HG02678 (cell line): ENCODE results near the gene ZNF28.
"Not testable (repeated sequence)": the region's sequence is repeated elsewhere in the genome, so short reads cannot be mapped to it uniquely, and the experiment has no call there.

ENCODE experiments used
- ATAC-seq: cut with Tn5 transposase; IDR thresholded peaks from one replicate; pipeline ENCODE4 v1.9.1; 2021; ENCODE audit warnings: mild to moderate bottlenecking, moderate library complexity; ENCODE audit not compliant: unreplicated experiment

Gene ZNF28

GRCh38 chr19:52821204-52821960 is at the start of gene ZNF28:
TSS of gene ZNF28 (minus strand) at chr19:52821633. CDS start at chr19:52817958, 3,675 bp downstream.
- ATAC-seq = peak; percentile 97

DNA sequence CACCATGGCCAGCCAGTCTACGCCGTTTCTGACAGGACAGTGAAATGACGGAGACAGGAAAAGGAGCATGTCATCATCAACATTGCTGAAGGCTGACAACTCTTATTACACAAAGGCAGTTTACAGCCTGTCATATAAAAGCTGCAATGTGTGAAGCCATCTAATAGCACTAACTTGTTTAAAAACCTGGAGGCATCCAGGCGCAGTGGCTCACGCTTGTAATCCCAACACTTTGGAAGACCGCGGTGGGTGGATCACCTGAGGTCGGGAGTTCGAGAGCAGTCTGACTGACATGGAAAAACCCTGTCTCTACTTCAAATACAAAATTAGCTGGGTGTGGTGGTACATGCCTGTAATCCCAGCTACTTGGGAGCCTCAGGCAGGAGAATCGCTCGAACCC is 46.6 kb upstream of the ZNF28 start:
- ATAC-seq = not testable (repeated sequence)

GRCh38 chr19:52857378-52858191 is 36.2 kb upstream of the ZNF28 start, which contains the start of gene ZNF468:
TSS of gene ZNF468 (minus strand) at chr19:52857619. CDS start at chr19:52854272, 3,347 bp downstream.
- ATAC-seq = peak; percentile 97

DNA sequence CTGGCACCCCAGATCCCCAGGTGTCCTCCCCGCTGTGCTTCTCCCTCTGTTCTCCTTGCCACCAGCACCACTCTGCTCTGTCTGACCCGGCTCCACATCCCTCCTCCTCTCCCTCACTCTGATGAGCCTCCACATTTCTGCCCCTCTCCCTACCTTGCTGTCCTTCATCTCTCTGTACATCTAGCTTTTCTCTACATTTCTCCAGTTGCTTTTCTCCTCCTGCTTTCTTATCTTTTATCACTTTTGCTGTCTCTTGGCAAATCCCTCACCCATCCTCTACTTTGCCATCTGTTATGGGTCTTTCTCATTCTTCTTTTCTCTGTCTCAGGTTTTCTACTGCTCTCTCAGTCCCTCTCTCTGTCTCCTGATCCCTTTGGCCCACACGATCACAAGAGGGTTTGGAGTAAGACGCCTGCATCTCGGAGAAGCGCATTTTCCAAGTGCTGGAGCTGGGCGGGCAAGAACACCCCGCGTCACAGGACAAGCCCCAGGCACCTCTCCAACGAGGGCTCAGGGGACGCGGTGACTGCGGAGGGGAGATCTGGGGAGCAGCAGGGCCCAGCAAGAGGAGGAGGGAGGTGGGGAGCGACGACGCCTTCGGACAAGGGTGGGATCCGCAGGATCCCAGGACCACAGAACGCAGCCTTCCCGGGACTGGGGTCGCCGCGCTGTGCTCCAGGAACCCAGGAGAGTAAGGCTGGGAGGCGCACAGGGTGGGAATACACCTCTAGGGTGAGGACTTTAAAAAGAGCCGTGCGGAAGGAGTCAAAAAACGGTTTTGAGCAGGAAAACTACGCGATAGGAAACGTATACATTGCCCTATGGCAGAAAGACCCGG is 35.3 kb upstream of the ZNF28 start:
- peak; percentile 28 for ATAC-seq

GRCh38 chr19:52847352-52847751 is 25.9 kb upstream of the ZNF28 start:
- not testable (repeated sequence) for ATAC-seq

GRCh38 chr19:52840825-52841465 is 19.5 kb upstream of the ZNF28 start:
- ATAC-seq = not testable (repeated sequence)

DNA sequence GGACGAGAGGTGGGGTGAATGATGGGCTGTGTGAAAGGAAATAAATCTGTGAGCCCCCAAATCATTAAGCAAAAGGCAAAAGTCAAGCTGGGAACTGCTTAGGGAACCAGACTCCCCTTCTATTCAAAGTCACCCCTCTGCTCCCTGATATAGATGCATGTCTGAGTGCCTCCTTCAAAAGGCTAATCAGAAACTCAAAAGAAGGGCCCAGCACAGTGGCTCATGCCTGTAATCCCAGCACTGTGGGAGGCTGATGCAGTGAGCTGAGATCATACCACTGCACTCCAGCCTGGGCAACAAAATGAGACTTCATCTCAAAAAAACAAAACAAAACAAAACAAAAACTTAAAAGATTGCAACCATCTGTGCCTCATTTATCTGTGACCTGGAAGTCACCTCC is 12.9 kb upstream of the ZNF28 start:
- not testable (repeated sequence) for ATAC-seq

GRCh38 chr19:52833541-52833940 is 12.1 kb upstream of the ZNF28 start:
- not testable (repeated sequence) for ATAC-seq

DNA sequence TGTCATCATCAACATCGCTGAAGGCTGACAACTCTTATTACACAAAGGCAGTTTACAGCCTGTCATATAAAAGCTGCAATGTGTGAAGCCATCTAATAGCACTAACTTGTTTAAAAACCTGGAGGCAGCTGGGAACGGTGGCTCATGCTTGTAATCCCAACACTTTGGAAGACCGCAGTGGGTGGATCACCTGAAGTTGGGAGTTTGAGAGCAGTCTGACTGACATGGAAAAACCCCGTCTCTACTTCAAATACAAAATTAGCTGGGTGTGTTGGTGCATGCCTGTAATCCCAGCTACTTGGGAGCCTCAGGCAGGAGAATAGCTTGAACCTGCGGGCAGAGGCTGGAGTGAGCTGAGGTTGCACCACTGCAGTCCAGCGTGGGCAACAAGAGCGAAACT is 8.4 kb upstream of the ZNF28 start:
- not testable (repeated sequence) for ATAC-seq

- no peak for ATAC-seq
These were observed 4.3 kb upstream of the ZNF28 start for GRCh38 chr19:52825765-52826164.

DNA sequence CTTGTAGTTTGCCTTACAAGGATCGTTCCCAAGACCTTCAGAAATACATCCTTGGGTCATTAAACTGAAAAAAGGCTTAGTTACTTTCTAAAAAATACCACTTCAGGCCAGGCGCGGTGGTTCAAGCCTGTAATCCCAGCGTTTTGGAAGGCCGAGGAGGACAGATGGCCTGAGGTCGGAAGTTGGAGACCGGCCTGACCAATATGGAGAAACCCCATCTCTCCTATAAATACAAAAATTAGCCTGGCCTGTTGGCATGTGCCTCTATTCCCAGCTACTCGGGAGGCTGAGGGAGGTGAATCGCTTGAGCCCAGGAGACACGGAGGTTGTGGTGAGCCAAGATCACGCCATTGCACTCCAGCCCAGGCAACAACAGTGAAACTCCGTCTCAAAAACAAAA is 2.2 kb upstream of the ZNF28 start:
- no peak for ATAC-seq

GRCh38 chr19:52820472-52821203 is 795 bp downstream of the ZNF28 start:
- ATAC-seq = peak; percentile 18

DNA sequence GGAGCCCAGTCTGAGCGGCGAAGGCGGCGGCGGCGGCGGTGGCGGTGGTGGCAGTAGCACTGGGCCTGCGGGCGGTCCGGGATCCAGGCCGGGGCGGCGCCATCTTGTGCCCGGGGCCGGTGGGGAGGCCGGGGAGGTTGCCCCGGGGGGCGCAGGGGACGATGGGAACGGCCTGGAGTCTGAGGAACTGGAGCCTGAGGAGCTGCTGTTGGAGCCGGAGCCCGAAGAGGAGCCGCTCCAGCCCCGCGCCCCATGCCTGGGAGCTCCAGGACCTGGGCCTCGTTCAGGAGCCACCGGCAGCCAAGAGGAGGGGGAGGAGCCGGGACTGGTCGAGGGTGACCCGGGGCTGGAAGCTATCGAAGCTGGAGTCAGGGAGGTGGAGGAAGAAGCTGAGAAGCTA is 11.6 kb downstream of the ZNF28 start:
- no peak for ATAC-seq

DNA sequence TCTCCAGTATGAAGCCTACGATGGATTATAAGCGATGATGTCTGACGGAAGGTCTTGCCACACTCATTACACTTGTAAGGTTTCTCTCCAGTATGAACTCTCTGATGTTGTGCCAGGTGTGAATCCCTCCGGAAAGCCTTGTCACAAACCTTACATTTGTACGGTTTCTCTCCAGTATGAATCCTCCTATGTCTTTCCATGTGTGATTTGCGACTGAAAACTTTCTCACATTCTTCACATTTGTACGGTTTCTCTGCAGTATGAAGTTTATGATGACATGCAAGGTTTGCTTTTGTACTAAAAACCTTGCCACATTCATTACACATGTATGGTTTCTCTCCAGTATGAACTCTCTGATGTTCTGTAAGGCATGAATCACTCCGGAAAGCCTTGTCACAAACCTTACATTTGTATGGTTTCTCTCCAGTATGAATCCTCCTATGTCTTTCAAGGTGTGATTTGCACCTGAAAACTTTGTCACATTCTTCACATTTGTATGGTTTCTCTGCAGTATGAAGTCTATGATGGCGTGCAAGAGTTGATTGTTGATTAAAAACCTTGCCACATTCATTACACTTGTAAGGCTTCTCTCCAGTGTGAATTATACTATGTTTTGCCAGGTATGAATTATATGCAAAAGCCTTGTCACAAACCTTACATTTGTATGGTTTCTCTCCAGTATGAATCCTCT is 21.3 kb downstream of the ZNF28 start:
- not testable (repeated sequence) for ATAC-seq

DNA sequence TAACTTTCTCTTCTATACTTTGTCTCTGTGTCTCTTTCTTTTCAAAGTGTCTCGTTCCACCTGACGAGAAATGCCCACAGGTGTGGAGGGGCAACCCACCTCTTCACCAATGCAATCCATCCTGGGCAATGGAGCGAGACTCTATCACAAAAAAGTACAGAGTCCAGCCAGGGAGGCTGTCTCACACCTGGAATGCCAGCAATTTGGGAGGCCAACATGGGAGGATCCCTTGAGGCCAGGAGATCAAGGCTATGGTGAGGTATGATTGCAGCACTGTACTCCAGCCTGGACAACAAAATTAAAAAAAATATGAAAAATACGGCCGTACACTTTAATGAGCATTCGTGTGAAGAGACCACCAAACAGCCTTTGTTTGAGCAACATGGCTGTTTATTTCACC is 32.0 kb downstream of the ZNF28 start:
- ATAC-seq = no peak

DNA sequence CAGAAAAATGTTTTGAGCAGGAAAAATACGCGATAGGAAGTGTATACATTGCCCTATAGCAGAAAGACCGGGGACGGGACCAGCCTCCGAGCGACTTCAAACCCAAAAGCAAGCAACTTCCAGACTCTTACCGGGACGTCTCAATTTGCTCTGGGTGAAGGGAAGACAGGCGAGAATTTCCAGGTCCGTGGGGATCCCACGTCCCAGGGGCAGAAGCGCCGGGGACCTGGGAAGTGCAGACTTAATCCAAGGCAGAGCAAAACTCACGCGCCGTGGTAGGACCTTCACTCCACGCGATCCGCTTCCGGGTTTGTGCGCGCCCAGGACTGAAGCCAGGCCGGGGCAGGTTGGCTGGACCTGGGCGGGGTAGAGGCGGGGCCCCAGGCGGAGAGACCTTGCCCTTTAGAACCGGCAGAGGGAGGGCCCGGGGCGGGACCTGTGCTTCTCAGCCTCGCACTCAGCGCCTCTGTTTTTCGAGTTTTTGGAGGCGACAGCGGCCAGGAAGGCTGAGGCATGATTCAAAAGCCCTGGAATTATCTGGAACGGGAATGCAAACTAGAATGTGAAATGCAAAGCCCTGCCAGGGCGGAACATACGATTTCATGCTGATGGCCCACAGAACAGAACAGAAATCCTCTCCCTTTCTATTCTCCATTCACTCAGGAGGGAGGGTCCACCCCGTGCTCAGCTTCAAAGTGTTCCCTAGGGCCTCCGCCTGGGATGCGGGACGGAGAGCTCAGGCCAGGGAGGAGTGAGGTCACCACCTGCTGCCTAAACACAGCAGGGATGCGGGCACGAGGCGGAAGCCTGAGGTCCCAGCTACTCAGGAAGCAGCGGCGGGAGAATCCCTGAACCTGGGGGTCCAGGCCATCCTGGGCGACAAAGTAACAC is 34.7 kb downstream of the ZNF28 start, which contains the start of gene ZNF600:
Gene ZNF600, minus strand, starts transcription at position 328 of the 891 bp plus-strand sequence. CDS start 7,903 bp downstream, outside the sequence.
- ATAC-seq = peak; percentile 96

- ATAC-seq = peak; percentile 23
These were observed 35.4 kb downstream of the ZNF28 start for GRCh38 chr19:52786078-52786463.

- no peak for ATAC-seq
These were observed 35.9 kb downstream of the ZNF28 start for GRCh38 chr19:52785506-52785905.
